GM12878 (cell line): ENCODE data around the gene RCBTB2. TPM values are rescaled to one million over a fixed set of nuclear protein-coding genes. Genes with fewer than 3 reads are reported as not detected.

Source experiments
- ATAC-seq: fragments of 200-7000 bp; cut with Tn5 transposase; 3 replicates; pipeline ENCODE4 v1.9.1; 2020; ENCODE audit warnings: mild to moderate bottlenecking, moderate library complexity
- BruUV-seq: library from RNA; stranded (reverse); fragments of 400-500 nt; replicated peaks from 2 replicates; lab custom pipeline; 2021; lab: Mats Ljungman, UMichigan
- CTCF ChIA-PET: fragments of 300-600 bp; sonication (Branson Sonifier 250); formaldehyde crosslinking; extraction: SDS; loops from one replicate; lab custom pipeline; 2021; ENCODE audit warnings: inconsistent platforms; lab: Yijun Ruan, JAX
- POLR2A ChIA-PET: fragments of 350-600 bp; formaldehyde crosslinking; extraction: SDS; loops from one replicate; lab custom pipeline; 2021; ENCODE audit warnings: inconsistent platforms; lab: Charles Lee
- RAD21 ChIA-PET: fragments of 300-600 bp; sonication (Branson Sonifier 250); formaldehyde crosslinking; loops from one replicate; lab custom pipeline; 2023; ENCODE audit warnings: antibody characterized with exemption; ENCODE audit not compliant: unreplicated experiment; lab: Charles Lee
- SMC1A ChIA-PET: fragments of 300-600 bp; sonication (Branson Sonifier 250); formaldehyde crosslinking; loops from one replicate; lab custom pipeline; 2023; ENCODE audit not compliant: unreplicated experiment, uncharacterized antibody; lab: Charles Lee
- DNase-seq: peaks from one replicate; pipeline ENCODE4 v3.0.0-alpha.2; 2011; ENCODE audit warnings: low read depth, low spot score
- FAIRE-seq: peaks from 3 replicates; lab custom pipeline; 2011; peaks lifted over from hg19 to GRCh38; lab: Jason Lieb, UNC
- H2AFZ ChIP-seq: 2 replicates; pipeline ENCODE4 v1.6.0; 2011; ENCODE audit warnings: low read depth, low read length, control low read depth; ENCODE audit not compliant: control insufficient read depth
- H3K27ac ChIP-seq: 2 replicates; pipeline ENCODE4 v1.5.1; 2011; ENCODE audit warnings: control low read depth; ENCODE audit not compliant: control insufficient read depth, insufficient read depth
- H3K27me3 ChIP-seq, 2 experiments: replicated peaks in 1 of 2; 2 replicates each; pipeline versions ENCODE4 v1.6.0 to v1.6.1; 2011; ENCODE audit warnings: low read length in 1 of 2; ENCODE audit not compliant: control insufficient read depth in 2 of 2, insufficient read depth in 2 of 2
- H3K36me3 ChIP-seq, 2 experiments: 2 replicates each; pipeline ENCODE4 v1.5.1; 2011; ENCODE audit warnings: low read length in 1 of 2; ENCODE audit not compliant: control insufficient read depth in 2 of 2, insufficient read depth in 2 of 2
- H3K4me1 ChIP-seq: 2 replicates; pipeline ENCODE4 v1.6.1; 2011; ENCODE audit warnings: mild to moderate bottlenecking, low read length, moderate library complexity, mixed read lengths; ENCODE audit not compliant: control insufficient read depth, insufficient read depth
- H3K4me2 ChIP-seq: 2 replicates; pipeline ENCODE4 v1.6.0; 2011; ENCODE audit warnings: control low read depth; ENCODE audit not compliant: control insufficient read depth, insufficient read depth
- H3K4me3 ChIP-seq: fragments of 200-600 bp; sonication (generic); 2 replicates; pipeline ENCODE4 v1.5.1; 2016
- H3K79me2 ChIP-seq: 2 replicates; pipeline ENCODE4 v1.6.0; 2011; ENCODE audit warnings: low read length; ENCODE audit not compliant: control insufficient read depth, insufficient read depth
- H3K9ac ChIP-seq: 2 replicates; pipeline ENCODE4 v1.8.0; 2011; ENCODE audit warnings: low read length, control low read depth, mixed read lengths; ENCODE audit not compliant: control insufficient read depth, insufficient read depth
- H3K9me3 ChIP-seq: replicated peaks from 3 replicates; pipeline ENCODE4 v1.5.1; 2011; ENCODE audit warnings: mild to moderate bottlenecking, low read length; ENCODE audit not compliant: control insufficient read depth, insufficient read depth
- H4K20me1 ChIP-seq: 2 replicates; pipeline ENCODE4 v1.6.0; 2011; ENCODE audit not compliant: control insufficient read depth, insufficient read depth
- ATF7 ChIP-seq: fragments of 450-650 bp; IDR thresholded peaks from 2 replicates; pipeline ENCODE4 v1.6.1; 2016; ENCODE audit warnings: low read depth, mild to moderate bottlenecking
- CEBPB ChIP-seq, 2 experiments: fragments of 150-350 bp in 1 of 2; IDR thresholded peaks; 2 replicates each; pipeline ENCODE4 v1.6.1; 2012 to 2014; ENCODE audit warnings: low read depth in 2 of 2, low read length in 2 of 2, borderline replicate concordance in 1 of 2, inconsistent platforms in 1 of 2
- CREM ChIP-seq: IDR thresholded peaks from 2 replicates; pipeline ENCODE4 v1.6.1; 2014; ENCODE audit warnings: antibody characterized with exemption, low read depth
- DPF2 ChIP-seq: fragments of 450-650 bp; IDR thresholded peaks from 2 replicates; pipeline ENCODE4 v1.6.1; 2017; ENCODE audit warnings: mild to moderate bottlenecking
- ETV6 ChIP-seq, 2 experiments: fragments of 450-650 bp in 1 of 2; IDR thresholded peaks in 1 of 2; conservative IDR thresholded peaks in 1 of 2; 2 replicates each; pipeline ENCODE4 v1.6.1; 2014; ENCODE audit warnings: antibody characterized with exemption in 1 of 2, borderline replicate concordance in 1 of 2, low read depth in 1 of 2, mild to moderate bottlenecking in 1 of 2, moderate library complexity in 1 of 2
- GATAD2B ChIP-seq: fragments of 450-650 bp; conservative IDR thresholded peaks from 2 replicates; pipeline ENCODE4 v1.6.1; 2017; ENCODE audit warnings: low read depth, mild to moderate bottlenecking, moderate library complexity
- HDGF ChIP-seq: fragments of 450-650 bp; IDR thresholded peaks from 2 replicates; pipeline ENCODE4 v1.6.1; 2016; ENCODE audit warnings: antibody characterized with exemption
- KLF5 ChIP-seq: fragments of 450-650 bp; IDR thresholded peaks from 2 replicates; pipeline ENCODE4 v1.6.1; 2014; ENCODE audit warnings: mild to moderate bottlenecking; ENCODE audit not compliant: partially characterized antibody
- RB1 ChIP-seq: fragments of 450-650 bp; formaldehyde crosslinking; IDR thresholded peaks from 2 replicates; pipeline ENCODE4 v1.6.1; 2017; ENCODE audit warnings: mild to moderate bottlenecking, borderline replicate concordance
- RUNX3 ChIP-seq: IDR thresholded peaks from 2 replicates; pipeline ENCODE4 v1.6.1; 2012; ENCODE audit warnings: low read length, inconsistent platforms
- SPI1 ChIP-seq: IDR thresholded peaks from 2 replicates; pipeline ENCODE4 v1.6.1; 2011; ENCODE audit warnings: low read depth, mild to moderate bottlenecking, low read length, moderate library complexity, borderline replicate concordance; ENCODE audit not compliant: insufficient read depth
- STAT3 ChIP-seq: IDR thresholded peaks from 2 replicates; pipeline ENCODE4 v1.6.1; 2011; ENCODE audit warnings: low read depth, low read length, improper control_type of control experiment
- TAF1 ChIP-seq: IDR thresholded peaks from 2 replicates; pipeline ENCODE4 v1.6.1; 2011; ENCODE audit warnings: mild to moderate bottlenecking, low read depth, low read length, borderline replicate concordance
- ZNF217 ChIP-seq: fragments of 450-650 bp; IDR thresholded peaks from 2 replicates; pipeline ENCODE4 v1.6.1; 2017; ENCODE audit warnings: antibody characterized with exemption, mild to moderate bottlenecking
- ZNF24 ChIP-seq: fragments of 450-650 bp; IDR thresholded peaks from 2 replicates; pipeline ENCODE4 v1.6.1; 2017; ENCODE audit warnings: antibody characterized with exemption, mild to moderate bottlenecking
- WGBS: methylation state at CpG from one replicate; pipeline ENCODE4 v1.1.6; 2016; ENCODE audit warnings: low lambda C conversion rate; ENCODE audit not compliant: insufficient replicate concordance, insufficient coverage; ENCODE audit errors: missing lambda C conversion rate; 5-methylcytosine and 5-hydroxymethylcytosine counted together
- in situ Hi-C: fragments of 300-500 bp; cut with MboI; formaldehyde crosslinking; loops from 9 replicates; pipeline ENCODE4 v1.14.3; 2018; ENCODE audit warnings: mixed read lengths
- intact Hi-C: fragments of 100-400 bp; cut with micrococcal nuclease; formaldehyde crosslinking; loops from one replicate; pipeline ENCODE4 v1.14.2; 2022; ENCODE audit not compliant: unreplicated experiment
- polyA plus RNA-seq, 11 experiments: library from polyadenylated mRNA; depleted of rRNA in 4 of 11; unstranded in 6 of 11; stranded (reverse) in 5 of 11; fragments of >200 nt; fragmentation: Nextera tagmentation in 4 of 11; fragmentation: Illumina TruSeq in 1 of 11; extraction: Ambion mirVana in 4 of 11; extraction: Trizol in 1 of 11; gene quantifications; 1 replicate in 1 of 11; 2 replicates in 10 of 11; pipeline versions ENCODE4 v1.2.1 to v1.2.3, GENCODE V29; 2011 to 2016; ENCODE audit warnings: inconsistent platforms in 2 of 11, missing spikeins in 2 of 11, low read depth in 1 of 11
- total RNA-seq, 4 experiments: library from RNA; depleted of rRNA in 3 of 4; stranded (reverse); fragments of >200 nt in 3 of 4; fragmentation: Illumina TruSeq in 1 of 4; extraction: Trizol in 1 of 4; gene quantifications; 2 replicates each; pipeline versions ENCODE4 v1.2.1 to v1.2.3, GENCODE V29; 2013 to 2021
- TF ChIP-seq, protein P1 (sequence below): fragments of 450-650 bp; IDR thresholded peaks from 2 replicates; pipeline ENCODE4 v1.6.1; 2014; ENCODE audit warnings: mild to moderate bottlenecking
- TF ChIP-seq, protein P2 (sequence below): IDR thresholded peaks from 2 replicates; pipeline ENCODE4 v1.6.1; 2011; ENCODE audit warnings: mild to moderate bottlenecking, low read depth, low read length, moderate library complexity; ENCODE audit not compliant: insufficient replicate concordance
- TF ChIP-seq, protein P3 (sequence below): IDR thresholded peaks from 2 replicates; pipeline ENCODE4 v1.6.1; 2012; ENCODE audit warnings: mild to moderate bottlenecking, low read depth, low read length

The RCBTB2 gene
- total and polyA plus RNA-seq, 10 of the 15 experiments (the other 5 are each of a cell fraction or from before 2014, with no cell fraction given) = 5.0 to 16.0 (median 8.5) TPM

DNA sequence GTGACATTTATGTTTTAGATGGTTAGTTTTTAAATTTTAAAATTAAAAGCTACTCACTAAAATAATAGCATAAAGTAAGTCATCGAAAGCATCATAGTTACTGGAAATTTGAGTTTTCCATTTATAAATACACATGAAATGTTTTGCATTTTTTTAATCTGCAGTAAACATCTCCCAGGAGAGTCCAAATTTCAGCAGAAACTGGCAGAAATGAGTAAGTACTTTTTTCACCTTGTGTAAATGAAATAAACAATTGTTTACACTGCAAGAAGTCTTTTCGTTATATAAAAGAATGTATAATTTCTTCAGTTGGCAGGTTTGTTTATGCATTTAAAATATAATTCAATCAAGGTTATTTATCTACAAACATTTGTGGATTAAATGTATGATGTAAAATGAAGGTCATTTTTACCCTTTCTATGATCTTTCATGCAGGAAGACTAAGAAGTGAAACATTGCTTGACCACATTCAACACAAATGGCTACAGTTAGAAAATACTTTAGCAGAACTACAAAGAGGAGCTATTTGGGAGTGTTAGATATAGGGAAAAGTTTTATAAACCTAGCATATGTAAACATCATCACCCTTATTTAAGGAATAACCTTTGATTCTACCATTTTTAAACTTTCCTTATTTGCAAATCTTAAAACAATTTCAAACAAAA is 55.6 kb downstream of the RCBTB2 start:
- SMC1A ChIA-PET = interaction anchor here (0.6 to 2.3 kb wide), 6 partner anchors 11 to 732 kb away, joined by 3 to 11 read pairs (median 4); no protein-coding TSS in a partner anchor
- no peak overlapping the region for H2AFZ ChIP-seq
- CTCF ChIA-PET = interaction anchor here (1.5 kb wide), 1 partner anchor 51 kb away, joined by 3 read pairs; no protein-coding TSS in a partner anchor
- BruUV-seq = no TSS peak
- no peak overlapping the region for H3K4me3 ChIP-seq
- 48% methylated on average over 2 of the region's 2 CpGs for WGBS
- no peak for DNase-seq
- H3K4me1 ChIP-seq = peaks cover 22% of the 10 kb centered on the region; the same call in 1 of the 2 replicates
- H3K36me3 ChIP-seq = peaks cover 0 to 7% of the 10 kb centered on the region in 2 experiments; a peak in 2 of 4 replicates
- peak; percentile 86 for ATAC-seq
- POLR2A ChIA-PET = no interaction called here
- peak; percentile 31 for FAIRE-seq
- in situ Hi-C loops = no loop called here
- no peaks in the 10 kb centered on the region for H3K27me3 ChIP-seq
- H3K9ac ChIP-seq = no peak overlapping the region
- peak overlapping the region; percentile 46 for H3K4me2 ChIP-seq
- intact Hi-C loops = no loop called here
- H3K79me2 ChIP-seq = no peaks in the 10 kb centered on the region
- no peaks in the 10 kb centered on the region; the same call in 1 of the 3 replicates for H3K9me3 ChIP-seq
- RAD21 ChIA-PET = interaction anchor here (0.8 to 2.0 kb wide), 4 partner anchors 9 to 102 kb away, joined by 3 to 10 read pairs (median 4); no protein-coding TSS in a partner anchor
- H3K27ac ChIP-seq = peak overlapping the region; percentile 33
- H4K20me1 ChIP-seq = no peaks in the 10 kb centered on the region
- no peak for TF ChIP-seq STAT3
- no peak for TF ChIP-seq GATAD2B
- TF ChIP-seq, protein P1, sequence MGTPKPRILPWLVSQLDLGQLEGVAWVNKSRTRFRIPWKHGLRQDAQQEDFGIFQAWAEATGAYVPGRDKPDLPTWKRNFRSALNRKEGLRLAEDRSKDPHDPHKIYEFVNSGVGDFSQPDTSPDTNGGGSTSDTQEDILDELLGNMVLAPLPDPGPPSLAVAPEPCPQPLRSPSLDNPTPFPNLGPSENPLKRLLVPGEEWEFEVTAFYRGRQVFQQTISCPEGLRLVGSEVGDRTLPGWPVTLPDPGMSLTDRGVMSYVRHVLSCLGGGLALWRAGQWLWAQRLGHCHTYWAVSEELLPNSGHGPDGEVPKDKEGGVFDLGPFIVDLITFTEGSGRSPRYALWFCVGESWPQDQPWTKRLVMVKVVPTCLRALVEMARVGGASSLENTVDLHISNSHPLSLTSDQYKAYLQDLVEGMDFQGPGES = no peak
- no peak for TF ChIP-seq HDGF
- no peak for TF ChIP-seq CEBPB (IDR thresholded peaks at IDR 0.05; ENCODE audit: borderline replicate concordance in 1 of 2, low read depth in 2 of 2, low read length in 2 of 2)
- TF ChIP-seq RB1 = no peak
- no peak for TF ChIP-seq CREM
- TF ChIP-seq, protein P2, sequence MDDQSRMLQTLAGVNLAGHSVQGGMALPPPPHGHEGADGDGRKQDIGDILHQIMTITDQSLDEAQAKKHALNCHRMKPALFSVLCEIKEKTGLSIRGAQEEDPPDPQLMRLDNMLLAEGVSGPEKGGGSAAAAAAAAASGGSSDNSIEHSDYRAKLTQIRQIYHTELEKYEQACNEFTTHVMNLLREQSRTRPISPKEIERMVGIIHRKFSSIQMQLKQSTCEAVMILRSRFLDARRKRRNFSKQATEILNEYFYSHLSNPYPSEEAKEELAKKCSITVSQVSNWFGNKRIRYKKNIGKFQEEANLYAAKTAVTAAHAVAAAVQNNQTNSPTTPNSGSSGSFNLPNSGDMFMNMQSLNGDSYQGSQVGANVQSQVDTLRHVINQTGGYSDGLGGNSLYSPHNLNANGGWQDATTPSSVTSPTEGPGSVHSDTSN = no peak
- TF ChIP-seq ZNF24 = peak; percentile 41; the same call in 1 of the 2 replicates
- 0 out of 2 replicates have a peak, but pooled peaks have one; percentile 34 for TF ChIP-seq ZNF217
- TF ChIP-seq RUNX3 = peak; percentile 76
- TF ChIP-seq TAF1 = no peak
- TF ChIP-seq ETV6 (conservative IDR thresholded peaks at IDR 0.05 in 1 of 2, IDR thresholded peaks at IDR 0.05 in 1 of 2; ENCODE audit: borderline replicate concordance in 1 of 2, low read depth in 1 of 2) = no peak
- TF ChIP-seq KLF5 = no peak
- TF ChIP-seq, protein P3, sequence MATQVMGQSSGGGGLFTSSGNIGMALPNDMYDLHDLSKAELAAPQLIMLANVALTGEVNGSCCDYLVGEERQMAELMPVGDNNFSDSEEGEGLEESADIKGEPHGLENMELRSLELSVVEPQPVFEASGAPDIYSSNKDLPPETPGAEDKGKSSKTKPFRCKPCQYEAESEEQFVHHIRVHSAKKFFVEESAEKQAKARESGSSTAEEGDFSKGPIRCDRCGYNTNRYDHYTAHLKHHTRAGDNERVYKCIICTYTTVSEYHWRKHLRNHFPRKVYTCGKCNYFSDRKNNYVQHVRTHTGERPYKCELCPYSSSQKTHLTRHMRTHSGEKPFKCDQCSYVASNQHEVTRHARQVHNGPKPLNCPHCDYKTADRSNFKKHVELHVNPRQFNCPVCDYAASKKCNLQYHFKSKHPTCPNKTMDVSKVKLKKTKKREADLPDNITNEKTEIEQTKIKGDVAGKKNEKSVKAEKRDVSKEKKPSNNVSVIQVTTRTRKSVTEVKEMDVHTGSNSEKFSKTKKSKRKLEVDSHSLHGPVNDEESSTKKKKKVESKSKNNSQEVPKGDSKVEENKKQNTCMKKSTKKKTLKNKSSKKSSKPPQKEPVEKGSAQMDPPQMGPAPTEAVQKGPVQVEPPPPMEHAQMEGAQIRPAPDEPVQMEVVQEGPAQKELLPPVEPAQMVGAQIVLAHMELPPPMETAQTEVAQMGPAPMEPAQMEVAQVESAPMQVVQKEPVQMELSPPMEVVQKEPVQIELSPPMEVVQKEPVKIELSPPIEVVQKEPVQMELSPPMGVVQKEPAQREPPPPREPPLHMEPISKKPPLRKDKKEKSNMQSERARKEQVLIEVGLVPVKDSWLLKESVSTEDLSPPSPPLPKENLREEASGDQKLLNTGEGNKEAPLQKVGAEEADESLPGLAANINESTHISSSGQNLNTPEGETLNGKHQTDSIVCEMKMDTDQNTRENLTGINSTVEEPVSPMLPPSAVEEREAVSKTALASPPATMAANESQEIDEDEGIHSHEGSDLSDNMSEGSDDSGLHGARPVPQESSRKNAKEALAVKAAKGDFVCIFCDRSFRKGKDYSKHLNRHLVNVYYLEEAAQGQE = no peak
- 0 out of 2 replicates have a peak, but pooled peaks have one; percentile 17 for TF ChIP-seq ATF7
- peak; percentile 51 for TF ChIP-seq DPF2
- TF ChIP-seq SPI1 = peak; percentile 14; the same call in 1 of the 2 replicates
